Measurements from ENCODE around the gene SLC27A5. TPM values are rescaled to one million over a fixed set of nuclear protein-coding genes. Genes with fewer than 3 reads are reported as not detected.
"Not testable (repeated sequence)": the region's sequence is repeated elsewhere in the genome, so short reads cannot be mapped to it uniquely, and the experiment has no call there.

The SLC27A5 gene
- total and polyA plus RNA-seq, 2 of the 13 experiments (the other 11 are each of a cell fraction or from before 2014, with no cell fraction given): 30.3 to 40.2 TPM

- BruUV-seq (replicated peaks); FAIRE-seq; CTCF ChIA-PET (ENCODE audit: low intra/inter-chr PET ratio, low total read pairs); H3K27me3 ChIP-seq (ENCODE audit: control insufficient read depth in 1 of 2, insufficient read depth in 2 of 2, low read length in 2 of 2); H2AFZ ChIP-seq (ENCODE audit: low read length); H3K9ac ChIP-seq (ENCODE audit: insufficient read depth, low read depth, low read length); intact Hi-C loops (cut with micrococcal nuclease; ENCODE audit: unreplicated experiment); H3K27ac ChIP-seq (ENCODE audit: extremely low read length, insufficient read depth, low read length); DNase-seq (ENCODE audit: low spot score); in situ Hi-C loops (cut with HindIII; ENCODE audit: extremely low pct_ligation_motif_present, low pct_unique_long_range_greater_than_20kb); H3K9me3 ChIP-seq (ENCODE audit: low read length); ATAC-seq; TF ChIP-seq TCF12 (IDR thresholded peaks at IDR 0.05): not testable (repeated sequence)
- Histone ChIP-seq H3K79me2 (ENCODE audit: insufficient read depth, low read length) (peaks cover 32% of the 10 kb centered on the region), H4K20me1 (ENCODE audit: insufficient read depth, low read length) (peaks cover 29% of the 10 kb centered on the region), H3K36me3 (replicated peaks in 1 of 2; ENCODE audit: control insufficient read depth in 1 of 2, insufficient read depth in 2 of 2, low read length in 2 of 2) (peaks cover 10 to 22% of the 10 kb centered on the region in 2 experiments), H3K4me1 (ENCODE audit: insufficient read depth, low read length) (peaks cover 27% of the 10 kb centered on the region), H3K4me2 (ENCODE audit: low read depth, low read length) (peak overlapping the region; percentile 74), H3K4me3 (replicated peaks in 1 of 3; ENCODE audit: insufficient read depth in 1 of 3, low read depth in 2 of 3, low read length in 3 of 3) (peak overlapping the region in 2 of 3 experiments; percentile 64 to 96; a peak in 2 of 6 replicates)
- POLR2A ChIA-PET: interaction anchor here (1.1 to 3.6 kb wide), 8 partner anchors 11 to 359 kb away, joined by 4 to 59 read pairs (median 18); partner anchors contain the start of genes CHMP2A, UBE2M, ZBTB45 and ZNF497
- TF ChIP-seq TCF12 (CRISPR knock-in tag; IDR thresholded peaks at IDR 0.05) (0 out of 2 replicates have a peak, but pooled peaks have one; percentile 12), ZSCAN22 (CRISPR knock-in tag; IDR thresholded peaks at IDR 0.05) (peak; percentile 90), ZNF18 (CRISPR knock-in tag; IDR thresholded peaks at IDR 0.05; ENCODE audit: insufficient replicate concordance) (peak; percentile 10)
- WGBS (ENCODE audit: low lambda C conversion rate): 67% methylated on average over 17 of the region's 18 CpGs
Observed at GRCh38 chr19:58542641-58543372, 31.0 kb upstream of the SLC27A5 start.

GRCh38 chr19:58539169-58539559 lies 27.4 kb upstream of the SLC27A5 start:
- H3K79me2 ChIP-seq (ENCODE audit: insufficient read depth, low read length); in situ Hi-C loops (cut with HindIII; ENCODE audit: extremely low pct_ligation_motif_present, low pct_unique_long_range_greater_than_20kb); BruUV-seq (replicated peaks); H4K20me1 ChIP-seq (ENCODE audit: insufficient read depth, low read length); CTCF ChIA-PET (ENCODE audit: low intra/inter-chr PET ratio, low total read pairs); DNase-seq (ENCODE audit: low spot score); H3K27ac ChIP-seq (ENCODE audit: extremely low read length, insufficient read depth, low read length); H3K9me3 ChIP-seq (ENCODE audit: low read length); intact Hi-C loops (cut with micrococcal nuclease; ENCODE audit: unreplicated experiment); H3K9ac ChIP-seq (ENCODE audit: insufficient read depth, low read depth, low read length); H3K4me3 ChIP-seq (replicated peaks in 1 of 3; ENCODE audit: insufficient read depth in 1 of 3, low read depth in 2 of 3, low read length in 3 of 3); H3K36me3 ChIP-seq (replicated peaks in 1 of 2; ENCODE audit: control insufficient read depth in 1 of 2, insufficient read depth in 2 of 2, low read length in 2 of 2); H2AFZ ChIP-seq (ENCODE audit: low read length); FAIRE-seq; ATAC-seq; H3K27me3 ChIP-seq (ENCODE audit: control insufficient read depth in 1 of 2, insufficient read depth in 2 of 2, low read length in 2 of 2); H3K4me2 ChIP-seq (ENCODE audit: low read depth, low read length): not testable (repeated sequence)
- TF ChIP-seq ZSCAN22 (CRISPR knock-in tag; IDR thresholded peaks at IDR 0.05): peak; percentile 94
- peaks cover 22% of the 10 kb centered on the region for H3K4me1 ChIP-seq (ENCODE audit: insufficient read depth, low read length)
- POLR2A ChIA-PET: interaction anchor here (1.6 kb wide), 1 partner anchor 19 kb away, joined by 5 read pairs; the partner anchor contains the start of gene ZBTB45

Measured in HepG2 (cell line).